Left hindlimb (tissue), 1 donor: ENCODE data around the gene KIF26A.
A peak's percentile ranks its signal among the peaks of the same experiment; 100 is the strongest.

Experiments
- DNase-seq: peaks from one replicate; pipeline ENCODE4 v3.0.0-alpha.2; 2018

KIF26A gene

GRCh38 chr14:104225278-104226190 lies 87.1 kb downstream of the KIF26A start:
- peak; percentile 18 for DNase-seq

GRCh38 chr14:104226421-104227383 lies 88.3 kb downstream of the KIF26A start:
- DNase-seq: peak; percentile 8

- DNase-seq: peak; percentile 2
These were observed 89.4 kb downstream of the KIF26A start for GRCh38 chr14:104227806-104228205.

- DNase-seq: peak; percentile 18
These were observed 89.8 kb downstream of the KIF26A start for GRCh38 chr14:104228221-104228620.

- peak; percentile 17 for DNase-seq
These were observed 90.5 kb downstream of the KIF26A start for GRCh38 chr14:104228716-104229533.

GRCh38 chr14:104229534-104230055 lies 91.2 kb downstream of the KIF26A start:
- peak; percentile 4 for DNase-seq

- no peak for DNase-seq
These were observed 91.9 kb downstream of the KIF26A start for GRCh38 chr14:104230119-104230815.
